GM21381 (cell line): ENCODE data around the gene CD101.

Experiments
- ATAC-seq: cut with Tn5 transposase; IDR thresholded peaks from one replicate; pipeline ENCODE4 v1.9.1; 2021; ENCODE audit warnings: mild to moderate bottlenecking, moderate library complexity; ENCODE audit not compliant: unreplicated experiment

CD101 gene

GRCh38 chr1:117049857-117050256 lies 48.3 kb downstream of the CD101 start:
- no peak for ATAC-seq

- ATAC-seq: peak; percentile 79
These were observed 49.9 kb downstream of the CD101 start for GRCh38 chr1:117051224-117052064.

GRCh38 chr1:117054068-117054467 lies 52.5 kb downstream of the CD101 start:
- ATAC-seq: no peak

- ATAC-seq: no peak
These were observed 57.2 kb downstream of the CD101 start for GRCh38 chr1:117058810-117059209.

GRCh38 chr1:117059334-117059677 lies 57.7 kb downstream of the CD101 start:
- ATAC-seq: peak; percentile 33

- ATAC-seq: peak; percentile 84
These were observed 58.3 kb downstream of the CD101 start, which contains the start of gene TTF2 for GRCh38 chr1:117059678-117060440. Gene TTF2 (plus strand): TSS chr1:117060326. CDS start chr1:117060347, 21 bp downstream.

- peak; percentile 3 for ATAC-seq
These were observed 59.1 kb downstream of the CD101 start for GRCh38 chr1:117060441-117061317.

- ATAC-seq: peak; percentile 22
These were observed 60.4 kb downstream of the CD101 start for GRCh38 chr1:117061986-117062415.

- ATAC-seq: no peak
These were observed 64.8 kb downstream of the CD101 start for GRCh38 chr1:117066367-117066766.

GRCh38 chr1:117067533-117068370 lies 66.2 kb downstream of the CD101 start:
- ATAC-seq: no peak

GRCh38 chr1:117068580-117068979 lies 67.0 kb downstream of the CD101 start:
- no peak for ATAC-seq

GRCh38 chr1:117069220-117069844 lies 67.8 kb downstream of the CD101 start:
- no peak for ATAC-seq

GRCh38 chr1:117070124-117070523 lies 68.6 kb downstream of the CD101 start:
- no peak for ATAC-seq

- ATAC-seq: no peak
These were observed 75.1 kb downstream of the CD101 start for GRCh38 chr1:117076648-117077047.

- no peak for ATAC-seq
These were observed 75.7 kb downstream of the CD101 start for GRCh38 chr1:117077267-117077666.

GRCh38 chr1:117079737-117080136 lies 78.2 kb downstream of the CD101 start:
- ATAC-seq: no peak

GRCh38 chr1:117084231-117084630 lies 82.7 kb downstream of the CD101 start:
- no peak for ATAC-seq
